Colonic mucosa (tissue), 4 donors: ENCODE measurements around the gene DENND1B. TPM values are rescaled to one million over a fixed set of nuclear protein-coding genes. Genes with fewer than 3 reads are reported as not detected.

Experiments used
- DNase-seq: peaks from one replicate; pipeline ENCODE4 v3.0.0-alpha.2; 2020
- H3K27ac ChIP-seq: fragments of 200-600 bp; one replicate; pipeline ENCODE4 v1.8.0; 2021
- H3K27me3 ChIP-seq: fragments of 200-600 bp; one replicate; pipeline ENCODE4 v1.8.0; 2021
- H3K36me3 ChIP-seq: fragments of 200-600 bp; one replicate; pipeline ENCODE4 v1.8.0; 2021
- H3K4me1 ChIP-seq: fragments of 200-600 bp; one replicate; pipeline ENCODE4 v1.8.0; 2021; ENCODE audit warnings: mild to moderate bottlenecking
- H3K4me3 ChIP-seq: fragments of 200-600 bp; one replicate; pipeline ENCODE4 v1.8.0; 2021
- H3K9ac ChIP-seq, 2 donors: one replicate each; pipeline ENCODE4 v1.7.0; 2013; ENCODE audit warnings: control low read depth in 2 of 2, low read depth in 2 of 2, low read length in 2 of 2
- H3K9me3 ChIP-seq: fragments of 200-600 bp; one replicate; pipeline ENCODE4 v1.8.0; 2021
- CTCF ChIP-seq: fragments of 200-600 bp; IDR thresholded peaks from one replicate; pipeline ENCODE4 v1.8.0; 2022; ENCODE audit warnings: antibody characterized with exemption, mild to moderate bottlenecking
- intact Hi-C: fragments of 100-400 bp; cut with DNase I; formaldehyde crosslinking; loops from one replicate; pipeline ENCODE4 v1.14.1; 2022
- total RNA-seq, 2 donors: library from RNA; stranded (reverse); fragmentation: NEBNext Ultra II Directional in 1 of 2; extraction: Animal tissue kit (Norgen Biotek cat#: 25700) in 1 of 2; gene quantifications; one replicate each; pipeline ENCODE4 v1.2.1, GENCODE V29; 2021
- donor health status: healthy.
- donor health status: DM: no; HTN: no; CAD: no.
- donor health status: DM: no; HTN: no; CAD: no.

Gene DENND1B
- total RNA-seq, 2 donors from 2014 or later, result 19.5 to 25.7 TPM

DNA sequence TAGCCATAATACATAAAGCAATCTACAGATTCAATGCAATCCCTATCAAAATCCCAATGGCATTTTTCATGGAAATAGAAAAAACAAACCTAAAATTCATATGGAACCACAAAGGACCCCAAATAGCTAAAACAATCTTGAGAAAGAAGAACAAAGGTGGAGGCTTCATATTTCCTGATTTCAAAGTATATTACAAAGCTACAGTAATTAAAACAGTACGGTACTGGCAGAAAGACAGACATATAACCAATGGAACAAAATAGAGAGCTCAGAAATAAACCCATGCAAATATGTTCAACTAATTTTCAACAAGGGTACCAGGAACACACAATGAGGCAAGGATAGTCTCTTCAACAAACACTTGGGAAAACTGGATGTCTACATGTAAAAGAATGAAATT is 87.0 kb downstream of the DENND1B start:
- Histone ChIP-seq H3K4me1 (no peaks in the 10 kb centered on the region), H3K36me3 (no peaks in the 10 kb centered on the region), H3K27me3 (no peaks in the 10 kb centered on the region), H3K4me3 (no peak overlapping the region), H3K9me3 (no peaks in the 10 kb centered on the region), H3K27ac (no peak overlapping the region), H3K9ac (no peak overlapping the region)
- no peak for DNase-seq
- no peak for TF ChIP-seq CTCF
- intact Hi-C loops, result no loop called here

DNA sequence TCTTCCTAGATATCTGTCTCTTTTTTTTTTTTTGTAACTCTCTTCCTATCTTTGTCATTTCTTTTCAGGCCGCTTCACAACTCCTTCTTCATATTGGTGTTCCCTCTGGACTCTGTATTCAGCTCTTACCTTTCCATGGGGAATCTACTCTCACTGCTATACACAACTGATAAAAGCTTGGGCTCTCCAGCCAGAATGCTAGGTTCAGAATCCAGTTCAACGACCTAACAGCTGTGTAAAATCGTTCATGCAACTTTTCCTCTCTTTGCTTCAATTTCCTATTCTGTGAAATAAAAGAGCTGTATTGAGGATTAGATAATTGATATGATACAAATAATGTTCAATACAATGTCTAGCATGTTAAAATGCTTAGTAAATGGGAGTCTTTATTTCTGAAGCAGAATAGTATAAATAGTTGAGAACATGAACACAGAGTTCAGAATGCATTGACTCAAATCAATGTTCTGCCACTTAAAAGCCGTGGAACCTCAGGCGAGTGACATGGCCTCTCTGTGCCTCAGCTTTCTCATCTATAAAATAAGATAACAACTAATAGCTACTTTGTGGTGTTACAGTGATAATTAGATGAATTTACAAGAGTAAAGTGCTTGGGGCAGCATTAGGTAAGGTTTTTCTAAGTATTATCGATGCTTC is 88.5 kb downstream of the DENND1B start:
- H3K9ac ChIP-seq, result no peak overlapping the region
- H3K27me3 ChIP-seq, result no peaks in the 10 kb centered on the region
- H3K4me1 ChIP-seq, result no peaks in the 10 kb centered on the region
- H3K4me3 ChIP-seq, result no peak overlapping the region
- no peak for DNase-seq
- intact Hi-C loops, result no loop called here
- no peak overlapping the region for H3K27ac ChIP-seq
- TF ChIP-seq CTCF, result no peak
- H3K36me3 ChIP-seq, result no peaks in the 10 kb centered on the region
- H3K9me3 ChIP-seq, result no peaks in the 10 kb centered on the region

- TF ChIP-seq CTCF, result no peak
- intact Hi-C loops, result no loop called here
Measured at GRCh38 chr1:197686231-197686630, 89.0 kb downstream of the DENND1B start.

GRCh38 chr1:197685785-197686184 is 89.5 kb downstream of the DENND1B start:
- no peak for TF ChIP-seq CTCF
- DNase-seq, result no peak
- Histone ChIP-seq H3K27me3 (no peaks in the 10 kb centered on the region), H3K9ac (no peak overlapping the region), H3K4me1 (no peaks in the 10 kb centered on the region), H3K36me3 (no peaks in the 10 kb centered on the region), H3K4me3 (no peak overlapping the region), H3K9me3 (no peaks in the 10 kb centered on the region), H3K27ac (no peak overlapping the region)
- intact Hi-C loops, result no loop called here

More at GRCh38 chr1:197686231-197686630, 89.0 kb downstream of the DENND1B start:
- H3K4me1 ChIP-seq, result no peaks in the 10 kb centered on the region
- H3K9me3 ChIP-seq, result no peaks in the 10 kb centered on the region
- H3K36me3 ChIP-seq, result no peaks in the 10 kb centered on the region
- no peak overlapping the region for H3K9ac ChIP-seq
- H3K27ac ChIP-seq, result no peak overlapping the region
- no peak overlapping the region for H3K4me3 ChIP-seq
- DNase-seq, result no peak
- H3K27me3 ChIP-seq, result no peaks in the 10 kb centered on the region

DNA sequence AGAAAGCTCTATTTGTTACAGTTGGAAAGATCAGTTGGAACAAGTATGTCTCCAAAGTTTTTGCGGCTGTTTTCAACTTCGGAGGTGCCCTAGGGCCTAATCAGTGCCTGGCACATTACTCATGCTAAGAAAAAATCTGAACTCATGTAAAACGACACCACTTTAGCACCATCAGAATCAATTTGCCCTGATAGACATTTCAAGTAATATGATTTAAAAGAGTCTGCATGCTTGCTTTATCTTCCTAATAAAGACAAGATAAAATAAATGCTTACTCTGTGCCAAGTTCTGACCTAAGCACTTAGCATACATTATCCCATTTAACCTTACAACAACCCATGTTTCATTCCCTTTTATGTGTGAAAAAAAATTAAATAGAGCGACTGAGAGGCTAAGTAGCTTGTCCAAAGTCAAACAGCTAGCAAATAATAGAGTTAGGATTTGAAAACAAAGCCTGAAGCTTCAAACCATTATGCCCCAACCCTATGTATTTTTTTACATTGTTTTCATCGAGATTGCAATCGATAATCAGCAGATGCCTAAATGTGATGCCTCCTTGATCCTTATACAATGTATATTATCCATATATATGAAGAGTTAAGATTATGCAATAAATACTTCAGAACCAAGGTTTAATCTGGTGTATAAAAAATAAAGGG is 91.3 kb downstream of the DENND1B start:
- H3K36me3 ChIP-seq, result no peaks in the 10 kb centered on the region
- no peaks in the 10 kb centered on the region for H3K9me3 ChIP-seq
- no peaks in the 10 kb centered on the region for H3K4me1 ChIP-seq
- TF ChIP-seq CTCF, result no peak
- no peak for DNase-seq
- intact Hi-C loops, result no loop called here
- H3K27me3 ChIP-seq, result no peaks in the 10 kb centered on the region
- H3K27ac ChIP-seq, result no peak overlapping the region
- no peak overlapping the region for H3K4me3 ChIP-seq
- H3K9ac ChIP-seq, result no peak overlapping the region
